Measurements from ENCODE around the gene NCAM2. TPM values are rescaled to one million over a fixed set of nuclear protein-coding genes. Genes with fewer than 3 reads are reported as not detected.

The NCAM2 gene
- total and polyA plus RNA-seq, 8 donors, result 0.06 to 11.0 (median 0.58) TPM; not detected in 1

GRCh38 chr21:21345296-21345695, 347.1 kb downstream of the NCAM2 start:
- intact Hi-C loops (cut with DNase I; ENCODE audit: low total_unique reads), result no loop called here
- Histone ChIP-seq H3K27me3 (no peaks in the 10 kb centered on the region), H3K27ac (no peak overlapping the region), H3K4me3 (no peak overlapping the region), H3K9me3 (peaks cover 3 to 47% (median 21%) of the 10 kb centered on the region in 4 donors), H3K36me3 (no peaks in the 10 kb centered on the region), H3K4me1 (no peaks in the 10 kb centered on the region)
- WGBS, 5 donors, result 54 to 67% (median 62%) methylated on average over 1 of the region's 1 CpG
- no peak for TF ChIP-seq CTCF (IDR thresholded peaks at IDR 0.05)
- no peak for TF ChIP-seq POLR2A (IDR thresholded peaks at IDR 0.05)
- no peak for TF ChIP-seq POLR2AphosphoS5 (IDR thresholded peaks at IDR 0.05)
- no peak for TF ChIP-seq EP300 (IDR thresholded peaks at IDR 0.05)
- no peak for DNase-seq

- no peak for TF ChIP-seq EP300 (IDR thresholded peaks at IDR 0.05)
Measured at GRCh38 chr21:21345872-21346271, 347.7 kb downstream of the NCAM2 start.

GRCh38 chr21:21366277-21366676, 368.1 kb downstream of the NCAM2 start:
- no peaks in the 10 kb centered on the region for H3K4me1 ChIP-seq
- no peak overlapping the region for H3K27ac ChIP-seq
- H3K36me3 ChIP-seq, result no peaks in the 10 kb centered on the region
- H3K4me3 ChIP-seq, result no peak overlapping the region
- DNase-seq, result no peak
- intact Hi-C loops (cut with DNase I; ENCODE audit: low total_unique reads), result no loop called here
- H3K9me3 ChIP-seq, result no peaks in the 10 kb centered on the region
- H3K27me3 ChIP-seq, result no peaks in the 10 kb centered on the region
- TF ChIP-seq CTCF (IDR thresholded peaks at IDR 0.05) (no peak), POLR2AphosphoS5 (IDR thresholded peaks at IDR 0.05) (no peak), EP300 (IDR thresholded peaks at IDR 0.05) (no peak), POLR2A (IDR thresholded peaks at IDR 0.05) (no peak)

More at GRCh38 chr21:21345872-21346271, 347.7 kb downstream of the NCAM2 start:
- Histone ChIP-seq H3K9me3 (peaks cover 3 to 47% (median 21%) of the 10 kb centered on the region in 4 donors), H3K4me3 (no peak overlapping the region), H3K4me1 (no peaks in the 10 kb centered on the region), H3K36me3 (no peaks in the 10 kb centered on the region), H3K27me3 (no peaks in the 10 kb centered on the region), H3K27ac (no peak overlapping the region)
- DNase-seq, result no peak
- intact Hi-C loops (cut with DNase I; ENCODE audit: low total_unique reads), result no loop called here

- Histone ChIP-seq H3K4me3 (no peak overlapping the region), H3K36me3 (no peaks in the 10 kb centered on the region), H3K4me1 (no peaks in the 10 kb centered on the region), H3K27ac (no peak overlapping the region), H3K27me3 (no peaks in the 10 kb centered on the region), H3K9me3 (no peaks in the 10 kb centered on the region)
- TF ChIP-seq POLR2A (IDR thresholded peaks at IDR 0.05) (no peak), POLR2AphosphoS5 (IDR thresholded peaks at IDR 0.05) (no peak), CTCF (IDR thresholded peaks at IDR 0.05) (no peak)
- intact Hi-C loops (cut with DNase I; ENCODE audit: low total_unique reads), result no loop called here
- no peak for DNase-seq
Measured at GRCh38 chr21:21367583-21367982, 369.4 kb downstream of the NCAM2 start.

GRCh38 chr21:21373969-21374368, 375.8 kb downstream of the NCAM2 start:
- TF ChIP-seq POLR2A (IDR thresholded peaks at IDR 0.05), result no peak
- no peak for TF ChIP-seq CTCF (IDR thresholded peaks at IDR 0.05)
- TF ChIP-seq EP300 (IDR thresholded peaks at IDR 0.05), result no peak
- TF ChIP-seq POLR2AphosphoS5 (IDR thresholded peaks at IDR 0.05), result no peak
- no peak for DNase-seq
- 34 to 46% (median 44%) methylated on average over 1 of the region's 1 CpG for WGBS, 5 donors
- Histone ChIP-seq H3K4me3 (no peak overlapping the region), H3K27ac (no peak overlapping the region), H3K36me3 (no peaks in the 10 kb centered on the region), H3K9me3 (no peaks in the 10 kb centered on the region), H3K27me3 (no peaks in the 10 kb centered on the region), H3K4me1 (no peaks in the 10 kb centered on the region)
- intact Hi-C loops (cut with DNase I; ENCODE audit: low total_unique reads), result no loop called here
